ENCODE measurements around the gene ZNF609. TPM values are rescaled to one million over a fixed set of nuclear protein-coding genes. Genes with fewer than 3 reads are reported as not detected.

ZNF609 gene
- total RNA-seq, 3 donors from 2014 or later (not counting 1 experiment from before 2014, with no cell fraction given), result 40.3 to 59.7 (median 55.3) TPM

GRCh38 chr15:64682255-64682654, 221.9 kb downstream of the ZNF609 start:
- DNase-seq, result no peak
- Histone ChIP-seq H3K4me1 (ENCODE audit: control insufficient read depth, insufficient read depth, low read length) (no peaks in the 10 kb centered on the region), H3K4me3 (ENCODE audit: low read length) (no peak overlapping the region), H3K9me3 (ENCODE audit: control insufficient read depth, insufficient read depth, low read length) (no peaks in the 10 kb centered on the region), H3K27me3 (ENCODE audit: control insufficient read depth, insufficient read depth, low read length) (no peaks in the 10 kb centered on the region), H3K36me3 (ENCODE audit: control insufficient read depth, insufficient read depth, low read length) (peaks cover 57% of the 10 kb centered on the region), H3K27ac (ENCODE audit: low read length) (no peak overlapping the region)
- WGBS (ENCODE audit: insufficient coverage), result 98% methylated on average over 3 of the region's 3 CpGs
- Mint-ChIP-seq H3K27me3 (ENCODE audit: low read depth in 2 of 2) (no peaks in the 10 kb centered on the region), H3K4me1 (no peaks in the 10 kb centered on the region), H3K4me3 (no peak overlapping the region), H3K36me3 (no peaks in the 10 kb centered on the region), H3K9me3 (no peaks in the 10 kb centered on the region), H3K27ac (peak overlapping the region in 1 of 2 donors; percentile 39)
- TF ChIP-seq, protein P1, sequence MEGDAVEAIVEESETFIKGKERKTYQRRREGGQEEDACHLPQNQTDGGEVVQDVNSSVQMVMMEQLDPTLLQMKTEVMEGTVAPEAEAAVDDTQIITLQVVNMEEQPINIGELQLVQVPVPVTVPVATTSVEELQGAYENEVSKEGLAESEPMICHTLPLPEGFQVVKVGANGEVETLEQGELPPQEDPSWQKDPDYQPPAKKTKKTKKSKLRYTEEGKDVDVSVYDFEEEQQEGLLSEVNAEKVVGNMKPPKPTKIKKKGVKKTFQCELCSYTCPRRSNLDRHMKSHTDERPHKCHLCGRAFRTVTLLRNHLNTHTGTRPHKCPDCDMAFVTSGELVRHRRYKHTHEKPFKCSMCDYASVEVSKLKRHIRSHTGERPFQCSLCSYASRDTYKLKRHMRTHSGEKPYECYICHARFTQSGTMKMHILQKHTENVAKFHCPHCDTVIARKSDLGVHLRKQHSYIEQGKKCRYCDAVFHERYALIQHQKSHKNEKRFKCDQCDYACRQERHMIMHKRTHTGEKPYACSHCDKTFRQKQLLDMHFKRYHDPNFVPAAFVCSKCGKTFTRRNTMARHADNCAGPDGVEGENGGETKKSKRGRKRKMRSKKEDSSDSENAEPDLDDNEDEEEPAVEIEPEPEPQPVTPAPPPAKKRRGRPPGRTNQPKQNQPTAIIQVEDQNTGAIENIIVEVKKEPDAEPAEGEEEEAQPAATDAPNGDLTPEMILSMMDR (IDR thresholded peaks at IDR 0.05), result no peak
- ATAC-seq, result no peak
- intact Hi-C loops (cut with micrococcal nuclease), result no loop called here

DNA sequence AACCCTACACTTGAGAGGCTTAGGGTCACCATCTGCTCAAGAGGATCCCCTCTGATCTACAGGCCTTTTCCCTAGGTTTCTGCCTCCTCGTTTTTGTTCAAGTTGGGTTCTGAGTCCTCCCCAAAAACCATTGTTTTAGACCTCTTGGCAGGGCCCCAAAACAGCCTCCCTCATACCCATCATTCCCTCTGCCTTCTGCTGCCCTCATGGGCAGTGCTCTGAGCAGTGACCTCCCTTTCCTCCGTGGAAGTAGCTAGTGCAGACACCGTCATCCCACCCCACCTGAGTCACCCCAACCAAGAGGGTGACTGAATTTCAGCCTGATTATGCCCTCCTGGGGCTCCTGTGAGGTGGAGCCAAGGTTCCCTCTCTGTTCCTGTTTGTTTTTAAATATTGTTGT, 223.0 kb downstream of the ZNF609 start:
- Mint-ChIP-seq H3K4me1 (no peaks in the 10 kb centered on the region), H3K27ac (peak overlapping the region; percentile 39 to 48), H3K4me3 (no peak overlapping the region), H3K9me3 (no peaks in the 10 kb centered on the region), H3K27me3 (ENCODE audit: low read depth in 2 of 2) (no peaks in the 10 kb centered on the region), H3K36me3 (no peaks in the 10 kb centered on the region)
- WGBS (ENCODE audit: insufficient coverage), result 88% methylated on average over 3 of the region's 3 CpGs
- Histone ChIP-seq H3K9me3 (ENCODE audit: control insufficient read depth, insufficient read depth, low read length) (no peaks in the 10 kb centered on the region), H3K27me3 (ENCODE audit: control insufficient read depth, insufficient read depth, low read length) (no peaks in the 10 kb centered on the region), H3K4me1 (ENCODE audit: control insufficient read depth, insufficient read depth, low read length) (no peaks in the 10 kb centered on the region), H3K36me3 (ENCODE audit: control insufficient read depth, insufficient read depth, low read length) (peaks cover 64% of the 10 kb centered on the region), H3K4me3 (ENCODE audit: low read length) (no peak overlapping the region), H3K27ac (ENCODE audit: low read length) (no peak overlapping the region)
- ATAC-seq, result no peak
- DNase-seq, result no peak
- TF ChIP-seq, protein P1 (IDR thresholded peaks at IDR 0.05), result no peak
- intact Hi-C loops (cut with micrococcal nuclease), result no loop called here

- H3K27me3 Mint-ChIP-seq (ENCODE audit: low read depth in 2 of 2), result no peaks in the 10 kb centered on the region
- intact Hi-C loops (cut with micrococcal nuclease), result no loop called here
Measured at GRCh38 chr15:64685230-64685888, 225.0 kb downstream of the ZNF609 start.

More at GRCh38 chr15:64685230-64685888, 225.0 kb downstream of the ZNF609 start:
- H3K36me3 Mint-ChIP-seq, result no peaks in the 10 kb centered on the region
- H3K4me1 Mint-ChIP-seq, result no peaks in the 10 kb centered on the region
- no peak overlapping the region for H3K4me3 Mint-ChIP-seq
- Histone ChIP-seq H3K4me3 (ENCODE audit: low read length) (no peak overlapping the region), H3K9me3 (ENCODE audit: control insufficient read depth, insufficient read depth, low read length) (no peaks in the 10 kb centered on the region), H3K27ac (ENCODE audit: low read length) (no peak overlapping the region), H3K27me3 (ENCODE audit: control insufficient read depth, insufficient read depth, low read length) (no peaks in the 10 kb centered on the region), H3K36me3 (ENCODE audit: control insufficient read depth, insufficient read depth, low read length) (peaks cover 68% of the 10 kb centered on the region), H3K4me1 (ENCODE audit: control insufficient read depth, insufficient read depth, low read length) (no peaks in the 10 kb centered on the region)
- no peak overlapping the region for H3K27ac Mint-ChIP-seq
- WGBS (ENCODE audit: insufficient coverage), result 98% methylated on average over 4 of the region's 4 CpGs
- TF ChIP-seq, protein P1 (IDR thresholded peaks at IDR 0.05), result no peak
- no peaks in the 10 kb centered on the region for H3K9me3 Mint-ChIP-seq
- ATAC-seq (no peak), DNase-seq (no peak)
